ENCODE data around the gene ABCF1.

Gene ABCF1

GRCh38 chr6:30557683-30557981, 13.6 kb upstream of the ABCF1 start:
- peak; percentile 49 for DNase-seq (ENCODE audit: low spot score)

DNA sequence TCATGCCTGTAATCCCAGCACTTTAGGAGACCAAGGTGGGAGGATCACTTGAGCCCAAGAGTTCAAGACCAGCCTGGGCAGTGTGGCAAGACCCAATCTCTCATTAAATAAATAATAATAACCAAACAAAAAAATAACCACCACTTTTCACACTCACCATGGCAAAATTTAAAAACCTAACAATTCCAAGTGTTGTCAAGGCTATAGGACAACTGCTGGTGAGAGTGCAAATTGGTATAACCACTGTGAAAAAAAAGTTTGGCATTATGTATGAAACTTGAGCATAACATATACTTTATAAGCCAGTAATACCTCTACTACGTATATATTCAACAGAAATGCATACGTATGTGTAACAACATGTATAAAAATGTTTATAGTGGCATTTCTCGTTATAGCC, 10.3 kb upstream of the ABCF1 start:
- no peak for DNase-seq (ENCODE audit: low spot score)

- DNase-seq (ENCODE audit: low spot score): no peak
Observed at GRCh38 chr6:30562470-30563425, 8.5 kb upstream of the ABCF1 start.

- no peak for DNase-seq (ENCODE audit: low spot score)
Observed at GRCh38 chr6:30564114-30564513, 7.1 kb upstream of the ABCF1 start.

- DNase-seq (ENCODE audit: low spot score): no peak
Observed at GRCh38 chr6:30565772-30566171, 5.5 kb upstream of the ABCF1 start.

- DNase-seq (ENCODE audit: low spot score): no peak
Observed at GRCh38 chr6:30568245-30568644, 3.0 kb upstream of the ABCF1 start.

DNA sequence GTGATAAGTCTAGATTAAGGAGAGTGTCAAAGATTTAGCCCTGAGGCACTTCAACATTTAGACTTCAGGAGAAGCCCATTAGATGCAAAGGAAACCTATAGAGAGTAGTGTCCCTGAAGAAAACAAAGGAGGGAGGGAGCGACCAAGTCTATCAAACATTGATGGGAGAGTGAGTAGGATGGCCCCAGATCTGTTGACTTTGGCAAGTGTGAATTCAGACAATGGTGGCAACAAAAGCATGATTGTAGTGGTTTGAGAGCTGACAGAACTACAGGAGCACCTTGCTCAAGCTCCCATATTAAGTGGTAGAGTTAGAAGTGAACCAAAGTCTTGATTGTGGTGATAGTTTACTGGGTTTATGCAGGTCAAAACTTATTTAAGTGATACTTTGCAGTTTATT, 979 bp upstream of the ABCF1 start:
- DNase-seq (ENCODE audit: low spot score): no peak

DNA sequence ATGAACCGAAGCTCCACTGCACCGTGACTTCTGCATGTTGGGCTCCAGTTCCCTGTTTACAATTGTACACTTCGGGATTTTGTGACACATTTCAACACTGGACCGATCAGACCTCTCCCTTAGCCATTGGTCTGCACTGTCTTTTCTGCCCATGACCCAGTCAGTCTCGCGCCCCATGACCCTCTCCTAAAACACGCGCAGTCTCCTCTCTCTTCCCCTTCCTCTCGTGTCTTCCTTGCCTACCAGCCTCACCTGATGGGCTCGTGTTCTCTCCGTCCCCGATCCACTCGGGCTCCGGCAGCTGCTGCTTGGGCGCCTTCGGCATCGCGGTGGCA, 535 bp upstream of the ABCF1 start:
- no peak for DNase-seq (ENCODE audit: low spot score)

DNA sequence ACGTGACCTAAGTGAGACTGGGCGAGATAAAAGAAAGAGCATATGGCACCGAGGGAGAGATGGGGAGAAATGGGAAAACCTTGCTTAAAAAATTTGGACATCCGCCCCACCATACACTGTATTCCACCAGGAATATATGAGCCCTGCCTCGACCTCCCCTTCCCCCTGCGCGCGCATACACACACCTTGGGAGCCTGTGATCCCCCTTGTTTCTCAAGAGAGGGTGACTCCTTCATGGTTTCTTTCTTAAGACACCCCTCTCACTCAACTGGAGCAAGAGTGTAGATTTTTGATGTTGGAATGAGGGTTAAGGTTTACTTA, 480 bp downstream of the ABCF1 start:
- no peak for DNase-seq (ENCODE audit: low spot score)

- DNase-seq (ENCODE audit: low spot score): no peak
Observed at GRCh38 chr6:30572148-30572547, 906 bp downstream of the ABCF1 start.

DNA sequence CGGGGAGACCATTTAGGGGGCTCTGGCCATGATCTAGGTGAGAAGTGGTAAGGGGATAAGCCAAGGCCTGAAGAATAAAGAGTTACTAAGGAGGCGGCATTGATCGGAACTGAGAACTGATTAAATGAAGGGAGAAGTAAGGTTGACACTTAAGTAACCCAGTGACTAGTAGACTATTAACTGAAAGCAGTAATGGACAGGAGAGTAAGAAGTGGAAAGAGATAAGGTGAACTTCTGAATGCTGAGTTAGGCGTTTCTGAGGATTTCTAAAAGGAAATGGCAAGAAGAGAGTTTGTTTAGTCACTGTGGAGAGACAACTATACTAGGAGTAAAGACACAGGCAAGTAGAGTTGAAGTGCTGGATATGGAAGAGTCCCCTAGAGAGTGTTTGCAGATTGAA, 1.9 kb downstream of the ABCF1 start:
- DNase-seq (ENCODE audit: low spot score): no peak

- DNase-seq (ENCODE audit: low spot score): no peak
Observed at GRCh38 chr6:30578051-30578450, 6.8 kb downstream of the ABCF1 start.

DNA sequence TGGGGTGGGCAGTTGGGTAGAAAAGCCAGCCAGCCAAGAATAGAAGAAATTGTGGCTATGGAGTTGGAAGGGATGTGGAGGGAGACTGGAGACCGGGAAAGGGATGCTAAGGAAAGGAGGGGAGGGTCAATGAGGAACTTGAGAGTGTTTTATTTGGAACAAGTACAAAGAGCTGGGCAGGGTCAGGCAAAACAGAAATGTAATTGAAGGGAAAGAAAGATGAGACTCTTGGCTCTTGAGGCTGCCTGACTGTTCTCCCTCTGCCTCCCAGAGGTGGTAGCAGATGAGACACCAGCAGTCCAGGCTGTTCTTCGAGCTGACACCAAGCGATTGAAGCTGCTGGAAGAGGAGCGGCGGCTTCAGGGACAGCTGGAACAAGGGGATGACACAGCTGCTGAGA, 12.7 kb downstream of the ABCF1 start:
- no peak for DNase-seq (ENCODE audit: low spot score)

GRCh38 chr6:30589754-30590358, 18.6 kb downstream of the ABCF1 start:
- DNase-seq (ENCODE audit: low spot score): no peak

GRCh38 chr6:30590509-30590908, 19.3 kb downstream of the ABCF1 start:
- DNase-seq (ENCODE audit: low spot score): no peak

DNA sequence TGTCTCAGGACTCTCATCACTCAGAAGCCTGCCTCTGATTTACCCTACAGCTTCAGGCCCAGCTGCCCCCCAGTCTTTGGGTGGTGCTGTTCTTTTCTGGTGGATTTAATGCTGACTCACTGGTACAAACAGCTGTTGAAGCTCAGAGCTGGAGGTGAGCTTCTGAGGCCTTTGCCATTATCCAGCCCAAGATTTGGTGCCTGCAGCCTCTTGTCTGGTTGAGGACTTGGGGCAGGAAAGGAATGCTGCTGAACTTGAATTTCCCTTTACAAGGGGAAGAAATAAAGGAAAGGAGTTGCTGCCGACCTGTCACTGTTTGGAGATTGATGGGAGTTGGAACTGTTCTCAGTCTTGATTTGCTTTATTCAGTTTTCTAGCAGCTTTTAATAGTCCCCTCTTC, 19.8 kb downstream of the ABCF1 start:
- peak; percentile 63 for DNase-seq (ENCODE audit: low spot score)

- no peak for DNase-seq (ENCODE audit: low spot score)
Observed at GRCh38 chr6:30592287-30592686, 21.0 kb downstream of the ABCF1 start.

- DNase-seq (ENCODE audit: low spot score): peak; percentile 89
Observed at GRCh38 chr6:30597315-30598144, 26.3 kb downstream of the ABCF1 start.

- DNase-seq (ENCODE audit: low spot score): no peak
Observed at GRCh38 chr6:30598912-30599624, 27.8 kb downstream of the ABCF1 start.

- no peak for DNase-seq (ENCODE audit: low spot score)
Observed at GRCh38 chr6:30599625-30600324, 28.5 kb downstream of the ABCF1 start.

DNA sequence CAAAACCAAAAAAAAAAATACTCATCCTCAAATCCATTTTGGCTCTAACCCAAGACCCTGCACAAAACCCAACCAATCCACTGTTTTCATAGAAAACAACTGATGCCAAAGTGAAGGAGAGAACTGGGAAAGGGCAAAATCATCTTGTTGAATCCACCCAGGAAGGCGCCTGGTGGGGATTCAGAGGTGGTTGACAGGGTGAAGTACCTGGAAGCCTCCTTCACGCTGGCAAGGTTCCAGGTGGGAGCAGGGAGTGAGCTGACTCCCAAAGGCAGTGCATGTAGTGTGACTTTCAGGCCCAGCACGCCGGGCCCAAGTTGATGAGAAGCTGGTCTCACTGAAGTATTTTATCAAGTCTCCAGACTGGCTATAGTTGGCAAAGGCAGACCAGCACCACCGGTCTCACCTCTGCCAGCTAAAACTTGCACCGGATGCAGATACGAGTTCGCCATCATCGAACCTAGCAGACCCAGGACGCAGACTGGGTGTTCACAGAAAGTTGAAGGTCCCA, 29.3 kb downstream of the ABCF1 start:
- DNase-seq (ENCODE audit: low spot score): no peak

DNA sequence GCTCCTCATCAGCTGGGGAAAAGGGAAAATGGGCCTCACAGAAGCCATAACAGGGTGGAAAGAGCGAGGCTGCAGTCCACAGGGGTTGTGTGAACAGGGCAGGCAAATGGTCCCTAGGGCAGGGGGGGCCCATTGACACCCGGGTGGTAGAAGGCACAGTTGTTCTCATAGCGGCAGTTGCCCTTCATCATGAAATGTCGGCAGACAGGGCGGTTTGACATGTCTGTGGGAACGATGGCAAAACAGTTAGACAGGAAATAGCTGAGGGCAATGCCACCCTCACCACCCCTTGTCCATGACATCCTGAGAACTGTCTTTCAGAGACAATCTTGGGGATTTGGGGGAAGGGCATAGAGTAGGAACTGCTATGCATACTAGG, 30.2 kb downstream of the ABCF1 start:
- DNase-seq (ENCODE audit: low spot score): no peak

Measured in hematopoietic multipotent progenitor cell treated with erythropoietin and hydrocortisone succinate and interleukin-3 and kit ligand, for 17 days (in vitro differentiated cells).